Measurements from ENCODE around the gene RAB33A. TPM values are rescaled to one million over a fixed set of nuclear protein-coding genes. Genes with fewer than 3 reads are reported as not detected.

RAB33A gene
- total RNA-seq, 1 donor from 2014 or later, result 16.7 TPM

GRCh38 chrX:130136961-130137360, 34.8 kb upstream of the RAB33A start:
- H3K4me1 Mint-ChIP-seq (ENCODE audit: low read depth), result no peaks in the 10 kb centered on the region
- H3K9me3 Mint-ChIP-seq (ENCODE audit: low read depth), result no peaks in the 10 kb centered on the region
- DNase-seq (ENCODE audit: low spot score), result no peak
- peaks cover 7% of the 10 kb centered on the region for H3K36me3 Mint-ChIP-seq (ENCODE audit: low read depth)
- H3K27ac Mint-ChIP-seq (ENCODE audit: unreplicated experiment), result no peak overlapping the region
- TF ChIP-seq CTCF (IDR thresholded peaks at IDR 0.05), result no peak
- no peaks in the 10 kb centered on the region for H3K27me3 Mint-ChIP-seq (ENCODE audit: low read depth)
- no peak overlapping the region for H3K4me3 Mint-ChIP-seq (ENCODE audit: unreplicated experiment)

- peaks cover 3% of the 10 kb centered on the region for H3K9me3 Mint-ChIP-seq (ENCODE audit: low read depth)
- DNase-seq (ENCODE audit: low spot score), result no peak
- no peaks in the 10 kb centered on the region for H3K27me3 Mint-ChIP-seq (ENCODE audit: low read depth)
- H3K4me3 Mint-ChIP-seq (ENCODE audit: unreplicated experiment), result no peak overlapping the region
- TF ChIP-seq CTCF (IDR thresholded peaks at IDR 0.05), result no peak
- peaks cover 13% of the 10 kb centered on the region for H3K36me3 Mint-ChIP-seq (ENCODE audit: low read depth)
- H3K27ac Mint-ChIP-seq (ENCODE audit: unreplicated experiment), result no peak overlapping the region
- H3K4me1 Mint-ChIP-seq (ENCODE audit: low read depth), result no peaks in the 10 kb centered on the region
These were observed 32.1 kb upstream of the RAB33A start for GRCh38 chrX:130139474-130140201.

GRCh38 chrX:130144509-130144908, 27.3 kb upstream of the RAB33A start:
- peak; percentile 18 for TF ChIP-seq CTCF (IDR thresholded peaks at IDR 0.05)
- Mint-ChIP-seq H3K27ac (ENCODE audit: unreplicated experiment) (no peak overlapping the region), H3K36me3 (ENCODE audit: low read depth) (peaks cover 11% of the 10 kb centered on the region), H3K27me3 (ENCODE audit: low read depth) (no peaks in the 10 kb centered on the region), H3K9me3 (ENCODE audit: low read depth) (peaks cover 3% of the 10 kb centered on the region), H3K4me3 (ENCODE audit: unreplicated experiment) (no peak overlapping the region), H3K4me1 (ENCODE audit: low read depth) (no peaks in the 10 kb centered on the region)
- no peak for DNase-seq (ENCODE audit: low spot score)

GRCh38 chrX:130145123-130145522, 26.6 kb upstream of the RAB33A start:
- Mint-ChIP-seq H3K4me3 (ENCODE audit: unreplicated experiment) (no peak overlapping the region), H3K9me3 (ENCODE audit: low read depth) (peaks cover 6% of the 10 kb centered on the region), H3K27ac (ENCODE audit: unreplicated experiment) (no peak overlapping the region), H3K4me1 (ENCODE audit: low read depth) (peaks cover 5% of the 10 kb centered on the region), H3K36me3 (ENCODE audit: low read depth) (peaks cover 9% of the 10 kb centered on the region), H3K27me3 (ENCODE audit: low read depth) (no peaks in the 10 kb centered on the region)
- DNase-seq (ENCODE audit: low spot score), result no peak
- no peak for TF ChIP-seq CTCF (IDR thresholded peaks at IDR 0.05)

GRCh38 chrX:130147631-130148030, 24.1 kb upstream of the RAB33A start:
- Mint-ChIP-seq H3K27me3 (ENCODE audit: low read depth) (no peaks in the 10 kb centered on the region), H3K36me3 (ENCODE audit: low read depth) (peaks cover 8% of the 10 kb centered on the region), H3K4me1 (ENCODE audit: low read depth) (peaks cover 5% of the 10 kb centered on the region), H3K27ac (ENCODE audit: unreplicated experiment) (no peak overlapping the region), H3K4me3 (ENCODE audit: unreplicated experiment) (no peak overlapping the region), H3K9me3 (ENCODE audit: low read depth) (peaks cover 6% of the 10 kb centered on the region)
- no peak for DNase-seq (ENCODE audit: low spot score)
- no peak for TF ChIP-seq CTCF (IDR thresholded peaks at IDR 0.05)
